Liver (tissue), 9 donors: ENCODE data around the gene GIMAP8. TPM values are rescaled to one million over a fixed set of nuclear protein-coding genes. Genes with fewer than 3 reads are reported as not detected.

Experiments
- DNase-seq: peaks from one replicate; pipeline ENCODE4 v3.0.0-alpha.2; 2017; ENCODE audit warnings: low spot score
- H3K27ac ChIP-seq, 2 donors: one replicate each; pipeline ENCODE4 v1.7.0; 2013; ENCODE audit warnings: inconsistent platforms in 2 of 2, low read length in 2 of 2, control low read depth in 1 of 2, low read depth in 1 of 2, mild to moderate bottlenecking in 1 of 2
- H3K27me3 ChIP-seq, 4 donors: one replicate each; pipeline versions ENCODE4 v1.6.1 to v1.7.0; 2013; ENCODE audit warnings: low read length in 3 of 4, inconsistent platforms in 1 of 4, mild to moderate bottlenecking in 1 of 4, moderate library complexity in 1 of 4; ENCODE audit not compliant: control insufficient read depth in 4 of 4, insufficient read depth in 4 of 4
- H3K36me3 ChIP-seq, 4 donors: one replicate each; pipeline versions ENCODE4 v1.6.1 to v1.7.0; 2013; ENCODE audit warnings: low read length in 3 of 4, mild to moderate bottlenecking in 3 of 4, low read depth in 1 of 4, moderate library complexity in 1 of 4; ENCODE audit not compliant: control insufficient read depth in 4 of 4, insufficient read depth in 3 of 4
- H3K4me1 ChIP-seq, 4 donors: one replicate each; pipeline versions ENCODE4 v1.6.1 to v1.7.0; 2013; ENCODE audit warnings: low read length in 3 of 4, mild to moderate bottlenecking in 3 of 4, moderate library complexity in 1 of 4; ENCODE audit not compliant: control insufficient read depth in 4 of 4, insufficient read depth in 4 of 4
- H3K4me3 ChIP-seq, 3 donors: one replicate each; pipeline versions ENCODE4 v1.6.1 to v1.7.0; 2013; ENCODE audit warnings: low read length in 3 of 3, control low read depth in 1 of 3, low read depth in 1 of 3, mild to moderate bottlenecking in 1 of 3
- H3K9ac ChIP-seq, 2 donors: one replicate each; pipeline ENCODE4 v1.7.0; 2013; ENCODE audit warnings: low read length in 2 of 2, mild to moderate bottlenecking in 2 of 2, moderate library complexity in 2 of 2, control low read depth in 1 of 2, low read depth in 1 of 2
- H3K9me3 ChIP-seq, 4 donors: one replicate each; pipeline versions ENCODE4 v1.6.1 to v1.7.0; 2013; ENCODE audit warnings: low read length in 3 of 4; ENCODE audit not compliant: control insufficient read depth in 4 of 4
- GABPA ChIP-seq, 2 donors: IDR thresholded peaks in 1 of 2; conservative IDR thresholded peaks in 1 of 2; 2 replicates each; pipeline ENCODE4 v1.6.1; 2016; ENCODE audit warnings: antibody characterized with exemption in 2 of 2, mild to moderate bottlenecking in 1 of 2, moderate library complexity in 1 of 2
- HNF4A ChIP-seq, 2 donors: conservative IDR thresholded peaks; 2 replicates each; pipeline ENCODE4 v1.6.1; 2016; ENCODE audit warnings: antibody characterized with exemption in 2 of 2, mild to moderate bottlenecking in 2 of 2
- MAX ChIP-seq: IDR thresholded peaks from 2 replicates; pipeline ENCODE4 v1.6.1; 2016; ENCODE audit warnings: antibody characterized with exemption
- RXRA ChIP-seq, 2 donors: IDR thresholded peaks; 2 replicates each; pipeline ENCODE4 v1.6.1; 2017 to 2018; ENCODE audit warnings: antibody characterized with exemption in 2 of 2, mild to moderate bottlenecking in 1 of 2
- YY1 ChIP-seq: IDR thresholded peaks from 2 replicates; pipeline ENCODE4 v1.6.1; 2016; ENCODE audit warnings: antibody characterized with exemption, mild to moderate bottlenecking
- WGBS: extraction: QIAGEN DNeasy Blood & Tissue Kit; methylation state at CpG from one replicate; pipeline ENCODE4 v1.1.7; 2013; 5-methylcytosine and 5-hydroxymethylcytosine counted together
- polyA plus RNA-seq, 2 donors: library from polyadenylated mRNA; stranded (reverse) in 1 of 2; unstranded in 1 of 2; fragments of 200-250 nt in 1 of 2; fragments of >200 nt in 1 of 2; fragmentation: Nextera tagmentation in 1 of 2; extraction: Ambion mirVana in 1 of 2; gene quantifications; one replicate each; pipeline versions ENCODE4 v1.2.1 to v1.2.3, GENCODE V29; 2013 to 2015
- total RNA-seq, 2 donors: library from RNA; depleted of rRNA; stranded (reverse); fragments of >200 nt; gene quantifications; one replicate each; pipeline ENCODE4 v1.2.3, GENCODE V29; 2014
- TF ChIP-seq, protein P1 (sequence below): IDR thresholded peaks from 2 replicates; pipeline ENCODE4 v1.6.1; 2016; ENCODE audit warnings: antibody characterized with exemption
- TF ChIP-seq, protein P2 (sequence below): IDR thresholded peaks from 2 replicates; pipeline ENCODE4 v1.6.1; 2016; ENCODE audit warnings: antibody characterized with exemption, mild to moderate bottlenecking
- donor health status: healthy.
- donor health status: healthy.
- donor health status: healthy.
- donor health status: healthy.
- donor health status: healthy.

The GIMAP8 gene
- total and polyA plus RNA-seq, 4 donors: 1.6 to 9.4 (median 7.6) TPM

DNA sequence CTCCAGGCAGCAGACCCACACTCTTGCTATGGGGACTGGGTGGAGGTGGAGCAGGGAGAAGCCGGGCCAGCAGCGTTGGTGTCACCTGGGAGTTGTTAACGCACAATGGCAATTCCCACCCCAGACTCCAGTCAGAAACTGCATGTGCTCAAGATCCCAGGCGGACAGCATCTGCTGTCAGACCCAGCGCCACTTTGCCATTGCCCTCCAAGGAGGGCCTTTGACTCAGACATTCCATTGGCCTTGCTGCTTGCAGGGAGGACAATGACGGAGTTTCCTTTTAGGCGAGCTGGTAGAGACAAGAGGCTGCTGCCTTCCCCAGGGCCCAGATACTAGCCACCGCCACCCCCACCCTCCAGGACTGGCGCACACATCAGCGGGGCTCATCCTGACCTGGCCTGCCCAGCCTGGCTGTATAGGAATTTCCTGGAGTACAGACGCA, 36.8 kb upstream of the GIMAP8 start:
- no peak for TF ChIP-seq MAX
- TF ChIP-seq, protein P1, sequence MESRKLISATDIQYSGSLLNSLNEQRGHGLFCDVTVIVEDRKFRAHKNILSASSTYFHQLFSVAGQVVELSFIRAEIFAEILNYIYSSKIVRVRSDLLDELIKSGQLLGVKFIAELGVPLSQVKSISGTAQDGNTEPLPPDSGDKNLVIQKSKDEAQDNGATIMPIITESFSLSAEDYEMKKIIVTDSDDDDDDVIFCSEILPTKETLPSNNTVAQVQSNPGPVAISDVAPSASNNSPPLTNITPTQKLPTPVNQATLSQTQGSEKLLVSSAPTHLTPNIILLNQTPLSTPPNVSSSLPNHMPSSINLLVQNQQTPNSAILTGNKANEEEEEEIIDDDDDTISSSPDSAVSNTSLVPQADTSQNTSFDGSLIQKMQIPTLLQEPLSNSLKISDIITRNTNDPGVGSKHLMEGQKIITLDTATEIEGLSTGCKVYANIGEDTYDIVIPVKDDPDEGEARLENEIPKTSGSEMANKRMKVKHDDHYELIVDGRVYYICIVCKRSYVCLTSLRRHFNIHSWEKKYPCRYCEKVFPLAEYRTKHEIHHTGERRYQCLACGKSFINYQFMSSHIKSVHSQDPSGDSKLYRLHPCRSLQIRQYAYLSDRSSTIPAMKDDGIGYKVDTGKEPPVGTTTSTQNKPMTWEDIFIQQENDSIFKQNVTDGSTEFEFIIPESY: no peak
- TF ChIP-seq, protein P2, sequence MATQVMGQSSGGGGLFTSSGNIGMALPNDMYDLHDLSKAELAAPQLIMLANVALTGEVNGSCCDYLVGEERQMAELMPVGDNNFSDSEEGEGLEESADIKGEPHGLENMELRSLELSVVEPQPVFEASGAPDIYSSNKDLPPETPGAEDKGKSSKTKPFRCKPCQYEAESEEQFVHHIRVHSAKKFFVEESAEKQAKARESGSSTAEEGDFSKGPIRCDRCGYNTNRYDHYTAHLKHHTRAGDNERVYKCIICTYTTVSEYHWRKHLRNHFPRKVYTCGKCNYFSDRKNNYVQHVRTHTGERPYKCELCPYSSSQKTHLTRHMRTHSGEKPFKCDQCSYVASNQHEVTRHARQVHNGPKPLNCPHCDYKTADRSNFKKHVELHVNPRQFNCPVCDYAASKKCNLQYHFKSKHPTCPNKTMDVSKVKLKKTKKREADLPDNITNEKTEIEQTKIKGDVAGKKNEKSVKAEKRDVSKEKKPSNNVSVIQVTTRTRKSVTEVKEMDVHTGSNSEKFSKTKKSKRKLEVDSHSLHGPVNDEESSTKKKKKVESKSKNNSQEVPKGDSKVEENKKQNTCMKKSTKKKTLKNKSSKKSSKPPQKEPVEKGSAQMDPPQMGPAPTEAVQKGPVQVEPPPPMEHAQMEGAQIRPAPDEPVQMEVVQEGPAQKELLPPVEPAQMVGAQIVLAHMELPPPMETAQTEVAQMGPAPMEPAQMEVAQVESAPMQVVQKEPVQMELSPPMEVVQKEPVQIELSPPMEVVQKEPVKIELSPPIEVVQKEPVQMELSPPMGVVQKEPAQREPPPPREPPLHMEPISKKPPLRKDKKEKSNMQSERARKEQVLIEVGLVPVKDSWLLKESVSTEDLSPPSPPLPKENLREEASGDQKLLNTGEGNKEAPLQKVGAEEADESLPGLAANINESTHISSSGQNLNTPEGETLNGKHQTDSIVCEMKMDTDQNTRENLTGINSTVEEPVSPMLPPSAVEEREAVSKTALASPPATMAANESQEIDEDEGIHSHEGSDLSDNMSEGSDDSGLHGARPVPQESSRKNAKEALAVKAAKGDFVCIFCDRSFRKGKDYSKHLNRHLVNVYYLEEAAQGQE: no peak
- no peak for TF ChIP-seq GABPA (IDR thresholded peaks at IDR 0.05 in 1 of 2, conservative IDR thresholded peaks at IDR 0.05 in 1 of 2)
- no peak overlapping the region for H3K9ac ChIP-seq
- H3K36me3 ChIP-seq: no peaks in the 10 kb centered on the region
- 98% methylated on average over 11 of the region's 11 CpGs for WGBS
- H3K27me3 ChIP-seq: no peaks in the 10 kb centered on the region
- peaks cover 0 to 13% (median 9%) of the 10 kb centered on the region in 4 donors for H3K4me1 ChIP-seq
- no peaks in the 10 kb centered on the region for H3K9me3 ChIP-seq
- no peak overlapping the region for H3K27ac ChIP-seq
- no peak overlapping the region for H3K4me3 ChIP-seq
- no peak for DNase-seq

- Histone ChIP-seq H3K36me3 (no peaks in the 10 kb centered on the region), H3K9me3 (no peaks in the 10 kb centered on the region), H3K27ac (no peak overlapping the region), H3K4me1 (peaks cover 0 to 16% (median 10%) of the 10 kb centered on the region in 4 donors), H3K27me3 (no peaks in the 10 kb centered on the region), H3K4me3 (no peak overlapping the region), H3K9ac (no peak overlapping the region)
- peak; percentile 20 to 21 for TF ChIP-seq RXRA (IDR thresholded peaks at IDR 0.05)
- TF ChIP-seq, protein P1: no peak
- no peak for TF ChIP-seq YY1
- TF ChIP-seq HNF4A (conservative IDR thresholded peaks at IDR 0.05): peak; percentile 59 to 60
- DNase-seq: no peak
- WGBS: 89% methylated on average over 19 of the region's 19 CpGs
These were observed 35.0 kb upstream of the GIMAP8 start for GRCh38 chr7:150415161-150416153.
